Stimulated activated CD4-positive, alpha-beta T cell treated with anti-CD3 and anti-CD28 coated beads, Interleukin-4, amount 100 ng/mL, for 24 hours (primary cell): ENCODE measurements around the gene PNKP.

Experiments used
- DNase-seq: peaks from one replicate; pipeline ENCODE4 v3.0.0-alpha.2; 2020

The PNKP gene

GRCh38 chr19:49814010-49814409 is 53.4 kb downstream of the PNKP start:
- no peak for DNase-seq

- peak; percentile 92 for DNase-seq
These were observed 54.1 kb downstream of the PNKP start, which contains the start of gene FUZ for GRCh38 chr19:49812997-49813861. FUZ (minus strand) TSS chr19:49813292; CDS start chr19:49813106, 186 bp downstream.

- DNase-seq = no peak
These were observed 54.9 kb downstream of the PNKP start for GRCh38 chr19:49812452-49812996.

GRCh38 chr19:49811328-49811727 is 56.0 kb downstream of the PNKP start:
- no peak for DNase-seq
